A549 (cell line): ENCODE data around the gene YIF1B.

Experiments used
- CEBPB ChIP-seq, 2 experiments: fragments of >200 bp in 1 of 2; sonication (Bioruptor Twin) in 1 of 2; formaldehyde crosslinking in 1 of 2; IDR thresholded peaks; 2 replicates each; pipeline ENCODE4 v1.6.1; 2012 to 2016
- CTCF ChIP-seq: fragments of >200 bp; sonication (Bioruptor Twin); formaldehyde crosslinking; IDR thresholded peaks from 3 replicates; pipeline ENCODE4 v1.5.1; 2016
- JUNB ChIP-seq: fragments of >200 bp; sonication (Bioruptor Twin); formaldehyde crosslinking; IDR thresholded peaks from 2 replicates; pipeline ENCODE4 v1.6.1; 2016
- KDM5A ChIP-seq: fragments of 200-600 bp; sonication (generic); IDR thresholded peaks from 2 replicates; pipeline ENCODE4 v1.6.1; 2016; ENCODE audit warnings: antibody characterized with exemption, mild to moderate bottlenecking
- MAX ChIP-seq: IDR thresholded peaks from 2 replicates; pipeline ENCODE4 v1.6.1; 2012
- POLR2A ChIP-seq: IDR thresholded peaks from 2 replicates; pipeline ENCODE4 v1.6.1; 2012; ENCODE audit warnings: mild to moderate bottlenecking, low read length
- RAD21 ChIP-seq, 2 experiments: fragments of >200 bp in 1 of 2; sonication (Bioruptor Twin) in 1 of 2; formaldehyde crosslinking in 1 of 2; IDR thresholded peaks in 1 of 2; conservative IDR thresholded peaks in 1 of 2; 2 replicates in 1 of 2; 3 replicates in 1 of 2; pipeline ENCODE4 v1.6.1; 2012 to 2018; ENCODE audit warnings: inconsistent platforms in 1 of 2
- RCOR1 ChIP-seq: fragments of 150-350 bp; IDR thresholded peaks from 2 replicates; pipeline ENCODE4 v1.6.1; 2014; ENCODE audit warnings: antibody characterized with exemption, low read length, low read depth
- RFX5 ChIP-seq: fragments of 450-650 bp; IDR thresholded peaks from 2 replicates; pipeline ENCODE4 v1.7.1; 2014; ENCODE audit warnings: antibody characterized with exemption, mild to moderate bottlenecking, moderate library complexity
- RNF2 ChIP-seq: fragments of 200-600 bp; sonication (generic); IDR thresholded peaks from 2 replicates; pipeline ENCODE4 v1.6.1; 2016; ENCODE audit warnings: low read depth, mild to moderate bottlenecking, antibody characterized with exemption, moderate library complexity, borderline replicate concordance

- TF ChIP-seq RNF2 (no peak), CTCF (no peak), JUNB (no peak), RAD21 (conservative IDR thresholded peaks at IDR 0.05 in 1 of 2, IDR thresholded peaks at IDR 0.05 in 1 of 2) (no peak), CEBPB (IDR thresholded peaks at IDR 0.05) (no peak), MAX (no peak), POLR2A (no peak), RFX5 (no peak), KDM5A (no peak), RCOR1 (no peak)
Observed at GRCh38 chr19:38285567-38285966, 30.2 kb downstream of the YIF1B start.
